ENCODE data around the gene RARRES2. TPM values are rescaled to one million over a fixed set of nuclear protein-coding genes. Genes with fewer than 3 reads are reported as not detected.

Gene RARRES2
- polyA plus RNA-seq, 1 experiment, result 6.7 TPM

- DNase-seq (ENCODE audit: low read depth, low spot score), result no peak
- POLR2A ChIA-PET, result interaction anchor here (1.2 to 1.3 kb wide), 2 partner anchors 9 to 27 kb away, joined by 3 to 8 read pairs; partner anchors contain the start of gene REPIN1
- Histone ChIP-seq H3K27me3 (ENCODE audit: control insufficient read depth, insufficient read depth, low read length) (no peaks in the 10 kb centered on the region), H3K4me3 (ENCODE audit: low read depth, low read length) (no peak overlapping the region), H3K9me3 (ENCODE audit: control insufficient read depth, insufficient read depth, low read length) (no peaks in the 10 kb centered on the region; the same call in 1 of the 2 replicates), H3K27ac (ENCODE audit: low read depth, low read length) (no peak overlapping the region)
- no peak for TF ChIP-seq CTCF (IDR thresholded peaks at IDR 0.05; ENCODE audit: low read depth, low read length)
- CTCF ChIA-PET, result interaction anchor here (0.9 to 2.2 kb wide), 4 partner anchors 8 to 29 kb away, joined by 3 to 9 read pairs (median 4); no protein-coding TSS in a partner anchor
Measured at GRCh38 chr7:150377635-150378034, 36.2 kb upstream of the RARRES2 start.

- no peak for DNase-seq (ENCODE audit: low read depth, low spot score)
- Histone ChIP-seq H3K27ac (ENCODE audit: low read depth, low read length) (no peak overlapping the region), H3K9me3 (ENCODE audit: control insufficient read depth, insufficient read depth, low read length) (no peaks in the 10 kb centered on the region; the same call in 1 of the 2 replicates), H3K4me3 (ENCODE audit: low read depth, low read length) (no peak overlapping the region), H3K27me3 (ENCODE audit: control insufficient read depth, insufficient read depth, low read length) (no peaks in the 10 kb centered on the region)
- CTCF ChIA-PET, result interaction anchor here (1.7 to 2.2 kb wide), 2 partner anchors 21 to 30 kb away, joined by 3 to 9 read pairs; no protein-coding TSS in a partner anchor
- POLR2A ChIA-PET, result no interaction called here
- TF ChIP-seq CTCF (IDR thresholded peaks at IDR 0.05; ENCODE audit: low read depth, low read length), result no peak
Measured at GRCh38 chr7:150377196-150377595, 35.8 kb upstream of the RARRES2 start.

DNA sequence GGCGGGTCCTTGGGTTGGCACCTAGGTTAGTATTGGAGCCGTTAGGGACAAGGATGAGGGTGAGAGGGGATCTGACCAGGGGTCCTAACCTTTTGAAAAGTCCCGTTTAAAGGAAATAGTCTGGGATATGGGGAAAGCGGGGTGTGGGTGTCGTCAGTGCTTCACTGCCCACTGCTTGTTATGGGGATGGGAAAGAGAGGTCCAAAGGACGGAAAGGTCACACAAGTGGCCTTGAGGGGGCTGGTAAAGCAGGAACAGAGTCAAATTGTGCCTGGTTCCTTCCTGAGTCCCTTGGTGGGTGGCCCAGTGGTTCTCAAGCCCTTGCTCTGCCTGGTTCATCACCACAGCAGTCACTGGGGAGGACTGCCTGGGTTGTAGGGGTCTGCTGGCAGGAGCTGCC is 35.1 kb upstream of the RARRES2 start:
- Histone ChIP-seq H3K27ac (ENCODE audit: low read depth, low read length) (no peak overlapping the region), H3K9me3 (ENCODE audit: control insufficient read depth, insufficient read depth, low read length) (no peaks in the 10 kb centered on the region), H3K27me3 (ENCODE audit: control insufficient read depth, insufficient read depth, low read length) (no peaks in the 10 kb centered on the region), H3K4me3 (ENCODE audit: low read depth, low read length) (no peak overlapping the region)
- POLR2A ChIA-PET, result no interaction called here
- TF ChIP-seq CTCF (IDR thresholded peaks at IDR 0.05; ENCODE audit: low read depth, low read length), result no peak
- no peak for DNase-seq (ENCODE audit: low read depth, low spot score)
- CTCF ChIA-PET, result interaction anchor here (2.2 kb wide), 1 partner anchor 20 kb away, joined by 9 read pairs; no protein-coding TSS in a partner anchor

DNA sequence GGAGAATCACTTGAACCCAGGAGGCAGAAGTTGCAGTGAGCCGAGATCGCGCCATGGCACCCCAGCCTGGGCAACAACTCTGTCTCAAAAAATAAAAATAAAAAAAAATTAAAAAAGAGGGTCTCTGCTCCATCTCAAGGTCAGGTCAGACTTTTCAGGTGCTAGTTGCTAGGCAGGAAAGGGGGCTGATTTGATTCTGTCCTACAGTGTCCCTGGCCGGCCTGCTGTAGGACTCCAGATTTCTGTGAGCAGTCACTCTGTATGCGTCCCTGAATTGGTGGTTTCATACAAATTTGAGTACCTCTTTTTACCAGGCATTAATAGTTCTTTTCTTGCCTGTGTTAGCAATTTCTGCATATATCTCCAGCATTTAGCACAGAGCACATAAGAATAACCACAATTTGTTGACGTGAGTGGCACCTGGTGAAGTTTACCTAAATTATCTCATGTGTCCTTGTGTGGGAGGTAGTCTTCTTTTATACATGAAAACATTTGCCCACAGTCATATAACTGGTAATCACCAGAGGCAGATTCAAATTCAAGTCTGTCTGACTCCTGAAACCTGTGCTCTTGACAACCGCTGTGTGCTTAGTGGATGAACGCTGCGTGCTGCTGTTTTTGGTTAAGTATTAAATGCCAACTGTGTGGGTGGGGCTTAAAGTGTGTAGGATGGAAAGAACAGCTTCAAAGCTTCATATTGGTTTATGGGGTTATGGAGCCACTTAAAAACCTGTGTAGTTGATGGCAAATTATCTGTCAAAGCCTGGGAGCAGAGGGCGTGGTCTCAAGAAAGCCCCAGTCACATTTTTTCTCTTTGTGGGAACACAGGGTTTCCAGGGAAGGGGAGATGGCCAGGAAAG is 34.5 kb upstream of the RARRES2 start:
- no peak overlapping the region for H3K27ac ChIP-seq (ENCODE audit: low read depth, low read length)
- CTCF ChIA-PET, result no interaction called here
- DNase-seq (ENCODE audit: low read depth, low spot score), result no peak
- H3K27me3 ChIP-seq (ENCODE audit: control insufficient read depth, insufficient read depth, low read length), result no peaks in the 10 kb centered on the region
- H3K4me3 ChIP-seq (ENCODE audit: low read depth, low read length), result no peak overlapping the region
- POLR2A ChIA-PET, result no interaction called here
- no peak for TF ChIP-seq CTCF (IDR thresholded peaks at IDR 0.05; ENCODE audit: low read depth, low read length)
- no peaks in the 10 kb centered on the region for H3K9me3 ChIP-seq (ENCODE audit: control insufficient read depth, insufficient read depth, low read length)

DNA sequence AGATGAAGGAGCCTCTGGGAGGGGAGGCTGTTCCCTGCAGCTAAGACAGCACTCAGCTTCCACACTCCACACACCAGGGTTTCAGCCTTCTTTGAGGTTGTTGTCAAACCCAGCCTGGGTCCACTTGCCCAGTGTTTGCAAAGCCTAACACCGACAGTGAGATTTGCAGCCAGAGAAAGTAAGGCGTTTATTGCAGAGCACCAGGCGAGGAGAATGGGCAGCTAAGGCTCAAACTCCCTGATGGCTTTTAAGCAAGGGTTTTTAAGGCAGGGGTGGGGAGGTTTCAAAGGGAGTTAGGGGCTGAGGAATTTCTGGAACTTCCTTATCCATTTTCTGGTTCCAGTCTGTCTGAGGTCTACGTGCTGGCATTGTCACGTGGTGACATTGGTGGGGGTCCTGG is 33.0 kb upstream of the RARRES2 start:
- Histone ChIP-seq H3K27me3 (ENCODE audit: control insufficient read depth, insufficient read depth, low read length) (no peaks in the 10 kb centered on the region), H3K9me3 (ENCODE audit: control insufficient read depth, insufficient read depth, low read length) (no peaks in the 10 kb centered on the region), H3K4me3 (ENCODE audit: low read depth, low read length) (no peak overlapping the region), H3K27ac (ENCODE audit: low read depth, low read length) (no peak overlapping the region)
- POLR2A ChIA-PET, result no interaction called here
- no peak for DNase-seq (ENCODE audit: low read depth, low spot score)
- no peak for TF ChIP-seq CTCF (IDR thresholded peaks at IDR 0.05; ENCODE audit: low read depth, low read length)
- CTCF ChIA-PET, result interaction anchor here (2.0 kb wide), 1 partner anchor 18 kb away, joined by 4 read pairs; no protein-coding TSS in a partner anchor
